ENCODE results near the gene ATP2A2.
"Not testable (repeated sequence)": the region's sequence is repeated elsewhere in the genome, so short reads cannot be mapped to it uniquely, and the experiment has no call there.

Gene ATP2A2

DNA sequence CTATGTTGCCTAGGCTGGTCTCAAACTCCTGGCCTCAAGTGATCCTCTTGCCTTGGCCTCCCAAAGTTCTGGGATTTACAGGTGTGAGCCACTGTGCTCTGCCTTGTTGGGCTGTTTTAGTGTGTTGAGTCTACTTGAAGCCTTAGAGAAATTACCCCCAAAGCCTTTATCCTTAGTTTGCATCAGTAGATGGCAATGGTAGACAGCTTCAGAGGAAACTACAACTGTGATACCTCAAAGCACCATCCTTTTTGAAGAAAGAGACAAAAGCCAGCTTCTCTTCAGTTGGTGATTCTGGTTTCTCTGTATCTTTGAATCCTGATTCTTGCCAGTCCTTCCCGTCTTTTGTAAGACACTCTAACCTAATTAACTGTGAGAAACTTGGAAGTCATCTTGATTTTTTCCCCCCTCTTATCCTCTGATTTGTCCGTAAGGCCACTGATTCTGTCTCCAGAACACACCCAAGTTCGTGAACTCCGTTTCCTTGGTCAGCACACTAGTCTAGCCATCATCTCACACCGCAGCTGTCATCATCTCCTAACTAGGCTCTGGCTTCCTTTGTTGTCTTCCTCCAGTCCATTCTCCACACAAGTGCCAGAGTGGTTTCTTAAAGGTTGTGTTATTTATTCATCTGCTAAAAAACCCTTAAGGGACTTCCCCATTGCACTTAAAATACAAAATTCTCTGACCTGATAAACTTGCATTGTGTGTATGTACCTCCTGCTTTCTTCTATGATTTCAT, 20.2 kb downstream of the ATP2A2 start:
- DNase-seq (no peak), ATAC-seq (peak; percentile 46)

DNA sequence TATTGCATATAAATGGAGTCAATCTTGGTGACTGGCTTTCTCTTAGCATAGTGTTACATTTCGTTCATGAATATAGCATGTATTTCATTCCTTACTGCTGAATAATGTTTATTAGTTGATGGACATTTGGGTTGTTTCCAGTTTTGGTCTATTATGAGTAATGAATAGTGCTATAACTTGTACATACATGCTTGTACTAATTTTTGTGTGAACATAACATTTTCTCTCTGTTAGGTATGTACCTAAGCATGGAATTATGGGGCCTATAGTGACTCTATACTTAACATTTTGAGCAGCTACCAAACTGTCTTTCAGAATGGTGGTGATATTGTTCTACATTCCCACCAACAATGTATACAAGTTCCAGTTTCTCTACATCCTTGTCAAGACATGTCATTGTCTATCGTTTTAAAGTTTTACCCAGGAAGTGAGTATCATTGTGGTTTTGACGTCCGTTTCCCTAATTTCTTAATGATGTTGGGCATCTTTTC, 23.1 kb downstream of the ATP2A2 start:
- DNase-seq (no peak), ATAC-seq (no peak)

DNA sequence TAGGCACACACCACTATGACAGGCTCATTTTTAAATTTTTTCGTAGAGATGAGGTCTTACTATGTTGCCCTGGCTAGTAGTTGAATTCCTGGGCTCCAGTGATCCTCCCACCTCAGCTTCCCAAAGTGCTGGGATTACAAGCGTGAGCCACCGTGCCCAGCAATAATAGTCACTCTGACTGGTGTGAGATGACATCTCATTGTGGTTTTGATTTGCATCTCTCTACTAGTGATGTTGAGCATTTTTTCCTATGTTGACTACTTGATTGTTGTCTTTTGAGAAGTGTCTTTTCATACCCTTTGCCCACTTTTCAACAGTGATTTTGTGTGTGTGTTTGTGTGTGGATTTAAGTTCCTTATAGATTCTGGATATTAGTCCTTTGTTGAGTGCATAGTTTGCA, 26.3 kb downstream of the ATP2A2 start:
- ATAC-seq, result peak; percentile 60
- no peak for DNase-seq

DNA sequence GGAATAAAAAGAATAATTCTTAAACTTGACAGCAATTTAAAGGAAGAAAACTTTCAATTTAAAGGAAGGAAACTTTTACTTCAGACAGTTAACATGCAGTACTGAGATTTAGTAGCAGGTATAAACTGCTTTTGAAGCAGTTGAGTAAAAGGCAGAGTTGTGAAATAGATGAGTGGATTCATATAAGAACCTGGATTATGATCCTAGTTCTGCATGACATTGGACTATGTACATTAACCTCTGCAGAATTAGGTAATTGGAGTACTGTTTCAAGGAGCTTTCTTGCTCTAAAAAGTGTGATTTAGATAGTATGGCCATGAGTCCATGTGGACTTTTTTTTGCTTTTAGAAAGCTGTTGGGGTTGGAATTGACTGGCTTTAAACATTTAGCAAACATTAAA, 29.7 kb downstream of the ATP2A2 start:
- ATAC-seq (no peak), DNase-seq (no peak)

DNA sequence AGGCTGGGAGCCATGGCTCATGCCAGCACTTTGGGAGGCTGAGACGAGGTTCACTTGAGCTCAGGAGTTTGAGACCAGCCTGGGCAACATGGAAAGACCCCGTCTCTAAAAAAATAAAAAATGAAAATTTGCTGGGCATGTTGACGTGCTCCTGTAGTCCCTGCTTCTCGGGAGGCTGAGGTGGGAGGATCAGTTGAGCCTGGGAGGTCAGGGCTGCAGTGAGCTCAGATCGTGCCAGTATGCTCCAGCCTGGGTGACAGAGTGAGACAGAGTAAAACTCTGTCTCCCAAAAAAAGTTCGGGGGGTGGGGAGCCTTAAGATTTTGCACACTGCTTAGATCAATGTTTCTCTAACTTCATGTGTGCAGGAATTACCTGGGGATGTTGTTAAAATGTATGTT, 30.9 kb downstream of the ATP2A2 start:
- DNase-seq (no peak), ATAC-seq (no peak)

DNA sequence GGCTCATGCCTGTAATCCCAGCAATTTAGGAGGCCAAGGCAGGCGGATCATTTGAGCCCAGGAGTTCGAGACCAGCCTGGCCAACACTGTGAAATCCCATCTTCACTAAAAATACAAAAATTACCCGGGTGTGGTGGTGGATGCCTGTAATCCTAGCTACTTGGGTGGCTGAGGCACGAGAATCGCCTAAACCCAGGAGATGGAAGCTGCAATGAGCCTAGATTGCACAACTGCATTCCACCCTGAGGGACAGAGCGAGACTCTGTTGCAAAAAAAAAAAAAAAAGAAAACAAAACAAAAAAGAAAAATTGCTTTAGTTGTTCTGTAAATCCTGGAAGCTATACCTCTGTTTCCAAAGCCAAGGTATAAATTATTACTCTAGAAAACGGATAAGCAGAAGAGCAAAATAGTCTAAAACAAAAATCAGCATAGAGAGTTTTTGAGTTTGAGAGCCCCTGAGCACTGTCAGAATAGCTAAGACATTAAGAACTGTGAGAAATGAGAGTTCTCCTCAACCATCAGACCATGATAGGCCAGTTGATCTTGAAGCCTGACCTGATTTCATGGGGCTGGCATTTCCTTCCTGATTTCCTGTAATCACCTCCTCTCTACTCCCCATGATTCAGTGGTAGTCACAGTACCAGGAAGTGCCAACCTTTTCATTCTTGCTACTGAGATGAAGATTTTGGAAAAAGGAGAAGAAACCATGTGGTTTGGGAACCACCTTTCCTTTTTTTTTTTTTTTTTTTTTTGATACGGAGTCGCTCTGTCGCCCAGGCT, 31.7 kb downstream of the ATP2A2 start:
- DNase-seq (no peak), ATAC-seq (peak; percentile 55)

DNA sequence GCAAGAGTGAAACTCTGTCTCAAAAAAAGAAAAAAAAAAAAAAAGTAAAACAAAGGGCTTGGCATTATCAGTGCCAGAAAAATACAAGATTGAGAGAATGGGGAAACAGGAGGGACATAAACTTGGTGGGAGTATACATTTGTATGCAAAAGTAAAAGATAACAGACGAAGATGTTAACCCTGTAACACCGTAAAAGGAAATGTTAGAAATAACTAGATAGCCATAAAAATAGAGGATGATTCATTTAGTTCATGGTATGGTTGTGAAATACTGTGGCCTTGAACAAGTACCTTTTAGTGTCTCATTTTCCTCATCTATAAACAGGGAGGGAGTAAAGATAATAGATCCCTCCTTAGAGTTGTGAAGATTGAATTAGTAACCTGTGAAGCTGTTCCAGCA, 33.3 kb downstream of the ATP2A2 start:
- ATAC-seq, result peak; percentile 64
- no peak for DNase-seq

DNA sequence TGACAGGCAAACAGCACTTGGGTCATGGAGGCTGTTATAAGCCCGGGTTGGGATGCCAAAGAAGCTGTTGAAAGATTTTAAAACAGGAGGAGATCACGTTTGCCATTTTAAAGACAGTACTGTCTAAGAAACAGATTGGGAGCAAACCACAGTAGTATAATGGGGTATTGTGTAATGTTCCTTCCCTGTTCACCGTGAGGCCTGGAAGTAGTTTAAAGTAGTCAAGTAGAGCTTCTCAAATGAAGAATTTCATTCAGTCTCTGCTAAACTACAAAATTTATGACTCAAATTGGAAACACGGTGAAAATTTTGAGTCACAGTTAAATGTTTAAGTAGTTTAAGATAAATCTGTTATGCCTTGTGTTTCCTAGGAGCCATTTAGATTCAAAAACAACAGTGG, 35.8 kb downstream of the ATP2A2 start:
- no peak for DNase-seq

DNA sequence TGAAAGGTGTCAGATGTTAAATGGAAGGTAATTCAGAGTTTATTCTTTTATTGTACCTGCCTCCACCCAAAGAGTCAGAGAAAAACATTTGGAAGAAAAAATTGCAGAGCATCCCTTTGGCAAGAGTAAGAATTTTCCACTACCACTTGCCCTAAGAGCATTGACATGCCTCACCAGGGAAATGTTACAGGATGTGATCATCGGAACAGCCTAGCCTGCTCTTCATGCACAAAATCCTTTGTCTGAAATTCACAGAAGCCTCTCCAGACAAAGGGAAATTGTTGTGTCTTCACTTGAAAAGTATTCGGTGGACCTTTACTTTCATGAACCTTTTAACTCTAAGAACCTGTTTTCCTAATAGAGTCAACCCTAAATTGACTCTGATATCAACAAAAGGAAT, 36.9 kb downstream of the ATP2A2 start:
- ATAC-seq (no peak), DNase-seq (no peak)

More for the DNA sequence above, 35.8 kb downstream of the ATP2A2 start:
- no peak for ATAC-seq

DNA sequence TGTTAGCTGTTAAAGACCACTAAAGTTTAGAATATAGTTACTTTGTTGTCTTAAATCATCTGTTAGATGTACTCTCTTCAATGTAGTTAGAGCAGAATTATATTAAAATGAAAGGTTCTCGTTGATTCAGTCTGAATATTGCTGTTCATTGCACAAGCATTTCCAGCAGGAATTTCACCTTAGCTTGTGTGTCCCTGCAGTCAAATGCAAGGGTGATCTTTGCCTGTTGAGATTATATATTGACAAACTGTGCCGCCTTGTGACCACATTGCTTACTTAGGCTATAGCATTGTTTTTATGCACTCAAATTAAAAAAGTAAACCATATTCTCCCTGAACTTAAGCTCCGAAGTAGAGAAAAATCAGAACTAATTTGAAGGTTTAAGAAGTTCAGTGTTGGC, 39.5 kb downstream of the ATP2A2 start:
- DNase-seq, result no peak
- ATAC-seq, result no peak

DNA sequence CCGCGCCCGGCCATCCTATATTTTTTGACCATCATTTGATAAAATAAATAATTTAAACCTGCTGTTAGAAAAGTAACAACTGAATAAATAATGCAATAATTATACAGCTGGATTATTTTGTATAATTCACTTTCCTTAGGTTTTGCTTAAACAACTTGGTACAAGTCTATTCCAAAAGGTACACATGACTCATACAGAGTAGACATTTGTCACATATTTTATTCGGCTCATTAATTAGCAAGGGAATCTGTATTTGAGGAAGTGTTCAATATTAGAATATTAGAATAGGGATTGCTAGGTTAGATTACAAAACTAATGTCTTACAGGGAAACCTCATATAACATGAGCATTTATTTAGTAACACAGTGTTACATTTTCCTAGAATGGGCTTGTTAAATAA, 48.7 kb downstream of the ATP2A2 start:
- no peak for DNase-seq
- no peak for ATAC-seq

DNA sequence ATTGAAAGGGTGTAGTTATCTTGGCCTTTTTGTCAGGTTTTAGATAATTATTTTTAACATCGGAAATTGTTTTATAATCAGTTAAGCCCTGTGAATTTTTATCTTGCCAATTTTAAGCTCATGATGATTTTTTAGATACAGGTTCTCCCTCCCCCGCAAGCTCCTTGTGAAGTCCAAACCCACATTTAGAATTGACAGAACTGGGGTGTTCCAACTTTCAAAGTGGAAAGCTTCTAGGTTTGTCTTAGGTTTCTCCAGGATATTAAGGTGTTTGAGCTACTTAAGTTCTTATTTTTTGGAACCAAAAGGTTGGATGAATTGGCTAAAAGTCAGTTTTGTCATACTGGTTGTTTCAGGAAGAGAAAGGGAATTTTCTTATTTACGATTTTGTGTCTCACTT, 49.1 kb downstream of the ATP2A2 start:
- ATAC-seq, result no peak
- no peak for DNase-seq

DNA sequence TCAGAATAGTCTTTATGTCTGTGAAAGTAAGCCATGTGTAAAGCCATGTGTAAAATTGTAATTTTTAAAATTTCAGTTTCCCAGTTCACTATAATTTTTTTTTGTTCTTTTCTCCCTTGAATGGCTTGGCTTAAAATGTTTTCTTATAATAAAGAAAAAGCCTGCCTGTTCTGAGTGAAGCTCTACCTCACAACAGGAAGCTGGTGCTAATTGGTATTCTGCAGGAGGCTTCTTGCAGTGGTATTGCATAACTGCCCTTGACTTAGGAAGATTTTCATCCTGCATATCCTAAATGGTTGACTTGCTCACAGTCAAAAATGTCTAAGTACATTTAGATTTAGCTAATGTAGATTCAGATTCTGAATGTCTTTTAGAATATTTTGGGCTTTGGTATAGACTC, 49.5 kb downstream of the ATP2A2 start:
- no peak for DNase-seq
- no peak for ATAC-seq

DNA sequence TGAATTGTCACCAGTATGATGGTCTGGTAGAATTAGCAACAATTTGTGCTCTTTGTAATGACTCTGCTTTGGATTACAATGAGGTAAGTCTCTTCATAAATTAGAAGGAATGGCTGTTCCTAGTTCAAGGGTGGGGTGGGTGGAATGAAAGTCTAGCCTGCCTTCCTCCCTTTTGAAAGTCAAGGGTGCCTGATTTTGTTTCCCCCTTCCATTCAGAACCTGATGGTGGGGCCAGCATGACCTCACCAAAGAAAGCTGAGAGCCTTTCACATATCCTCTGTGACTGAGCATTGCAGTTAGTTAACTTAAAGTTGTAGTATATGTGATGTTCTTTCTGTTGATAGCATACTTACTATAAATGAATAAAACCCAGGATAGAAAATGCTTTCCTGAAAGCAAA, 52.2 kb downstream of the ATP2A2 start:
- no peak for ATAC-seq

DNA sequence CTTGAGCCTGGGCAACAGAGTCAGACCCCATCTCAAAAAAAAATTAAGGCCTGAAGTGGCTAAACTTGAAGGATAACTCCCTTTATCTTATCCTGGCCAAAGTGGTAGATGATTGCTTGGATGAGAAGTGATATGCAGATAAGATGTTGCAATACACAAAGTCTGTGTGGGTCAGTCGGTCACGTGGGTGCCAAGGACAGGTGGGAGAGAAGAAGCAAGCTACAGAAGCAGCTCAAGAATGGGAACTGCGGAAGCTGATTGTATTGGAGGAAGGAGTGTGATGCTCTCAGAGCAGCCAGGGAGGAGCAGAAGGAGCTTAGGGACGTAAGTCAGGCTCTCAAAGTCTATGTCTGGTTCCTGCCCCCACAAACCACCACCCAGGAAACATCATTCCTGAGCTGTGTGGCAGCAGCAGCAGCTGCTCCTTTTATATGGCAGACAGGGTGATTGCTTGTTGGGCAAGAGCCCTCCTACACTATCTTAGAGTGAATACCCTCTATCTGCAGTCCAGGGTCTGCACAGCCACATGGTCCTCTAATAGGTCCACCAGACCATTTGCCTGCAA, 54.5 kb downstream of the ATP2A2 start:
- ATAC-seq (no peak), DNase-seq (no peak)

More for the DNA sequence above, 52.2 kb downstream of the ATP2A2 start:
- no peak for DNase-seq

DNA sequence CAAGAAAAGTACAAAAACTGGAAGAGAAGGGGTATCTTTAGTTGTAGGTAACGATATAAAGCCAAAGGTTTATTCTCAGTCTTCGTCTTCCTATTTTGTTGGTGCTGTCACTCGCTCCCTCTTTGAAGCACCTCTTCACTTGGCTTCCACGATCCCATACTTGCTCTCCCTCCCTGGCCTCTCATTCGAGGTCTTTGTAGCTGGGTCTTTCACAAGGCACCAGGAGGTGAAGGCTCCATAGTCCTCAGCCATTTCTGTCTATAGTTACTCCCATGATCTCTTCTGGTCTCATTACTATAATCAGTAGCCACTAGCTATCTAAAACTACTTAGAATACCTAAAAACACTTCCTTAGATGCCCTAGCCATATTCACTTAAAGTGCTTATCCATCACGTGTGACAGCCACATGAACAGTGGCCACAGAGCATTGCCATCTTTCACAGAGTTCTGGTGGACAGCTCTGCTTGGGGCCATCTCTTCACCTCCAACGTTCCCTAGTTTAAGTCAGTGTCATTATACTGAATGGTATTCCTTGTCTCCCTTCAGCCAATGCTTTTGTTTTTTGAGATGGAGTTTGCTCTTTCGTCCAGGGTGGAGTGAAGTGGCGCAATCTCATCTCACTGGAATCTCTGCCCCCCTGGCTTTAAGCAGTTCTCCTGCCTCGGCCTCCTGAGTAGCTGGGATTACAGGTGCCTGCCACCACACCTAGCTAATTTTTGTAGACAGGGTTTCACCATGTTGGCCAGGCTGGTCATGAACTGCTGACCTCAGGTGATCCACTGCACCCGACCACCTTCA, 57.1 kb downstream of the ATP2A2 start:
- DNase-seq (no peak), ATAC-seq (no peak)

DNA sequence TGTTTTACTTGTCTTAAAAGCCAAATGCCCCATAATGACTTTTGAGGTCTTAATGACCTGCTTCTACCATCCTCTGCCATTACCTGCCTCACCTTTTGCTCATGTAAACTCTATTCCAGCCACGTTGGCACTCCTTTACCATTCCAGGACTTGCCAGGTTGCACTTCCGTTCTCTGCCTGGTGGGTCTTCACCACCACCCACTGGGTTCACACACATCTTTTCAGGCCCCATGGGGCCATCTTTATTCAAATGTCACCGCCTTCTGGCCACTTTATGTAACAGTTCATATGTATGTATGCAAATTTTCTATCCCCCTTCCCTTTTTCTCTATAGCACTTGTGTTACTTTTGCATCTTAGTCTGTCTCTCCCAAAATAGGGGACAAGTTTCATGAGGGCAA, 57.7 kb downstream of the ATP2A2 start:
- ATAC-seq (no peak), DNase-seq (no peak)

DNA sequence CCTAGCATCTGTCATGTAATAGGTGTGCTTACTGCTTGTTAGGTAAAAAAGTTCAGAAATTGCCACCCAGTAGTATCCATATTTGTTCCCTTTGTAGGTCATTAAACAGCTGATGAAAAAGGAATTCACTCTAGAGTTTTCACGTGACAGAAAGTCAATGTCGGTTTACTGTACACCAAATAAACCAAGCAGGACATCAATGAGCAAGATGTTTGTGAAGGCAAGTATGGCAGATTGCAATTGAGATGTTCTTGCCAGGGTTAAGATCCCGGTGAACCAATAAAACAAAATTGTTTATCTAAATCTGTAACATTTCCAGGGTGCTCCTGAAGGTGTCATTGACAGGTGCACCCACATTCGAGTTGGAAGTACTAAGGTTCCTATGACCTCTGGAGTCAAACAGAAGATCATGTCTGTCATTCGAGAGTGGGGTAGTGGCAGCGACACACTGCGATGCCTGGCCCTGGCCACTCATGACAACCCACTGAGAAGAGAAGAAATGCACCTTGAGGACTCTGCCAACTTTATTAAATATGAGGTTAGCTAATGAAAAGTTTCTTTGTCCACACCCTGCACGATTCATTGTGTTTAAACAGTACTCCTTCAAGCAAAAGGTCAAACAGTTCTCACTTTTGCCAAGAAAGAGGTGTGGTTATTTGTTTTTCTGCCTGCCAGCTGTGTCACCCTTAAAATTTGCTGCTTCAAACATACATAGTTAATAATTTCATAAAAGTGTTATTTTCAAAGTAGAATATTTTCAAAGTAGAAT, 58.3 kb downstream of the ATP2A2 start:
- DNase-seq (no peak), ATAC-seq (no peak)

DNA sequence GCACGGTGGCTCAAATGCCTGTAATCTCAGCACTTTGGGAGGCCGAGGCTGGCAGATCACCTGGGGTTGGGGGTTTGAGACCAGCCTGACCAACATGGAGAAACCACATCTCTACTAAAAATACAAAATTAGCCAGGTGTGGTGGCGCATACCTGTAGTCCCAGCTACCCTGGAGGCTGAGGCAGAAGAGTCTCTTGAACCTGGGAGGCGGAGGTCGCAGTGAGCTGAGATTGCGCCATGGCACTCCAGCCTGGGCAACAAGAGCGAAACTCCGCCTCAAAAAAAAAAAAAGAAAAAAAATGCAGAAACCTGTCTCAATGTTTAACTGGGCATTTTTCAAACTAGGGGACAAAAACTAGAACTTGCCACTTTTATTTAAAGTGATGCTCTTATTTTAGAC, 59.2 kb downstream of the ATP2A2 start:
- not testable (repeated sequence) for ATAC-seq, DNase-seq

DNA sequence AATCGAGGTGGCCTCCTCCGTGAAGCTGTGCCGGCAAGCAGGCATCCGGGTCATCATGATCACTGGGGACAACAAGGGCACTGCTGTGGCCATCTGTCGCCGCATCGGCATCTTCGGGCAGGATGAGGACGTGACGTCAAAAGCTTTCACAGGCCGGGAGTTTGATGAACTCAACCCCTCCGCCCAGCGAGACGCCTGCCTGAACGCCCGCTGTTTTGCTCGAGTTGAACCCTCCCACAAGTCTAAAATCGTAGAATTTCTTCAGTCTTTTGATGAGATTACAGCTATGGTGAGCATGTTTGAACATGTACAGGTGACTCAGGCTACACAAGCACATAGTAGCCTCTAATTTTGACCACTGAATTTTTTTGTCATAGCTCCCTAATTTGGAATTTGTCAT, 59.7 kb downstream of the ATP2A2 start:
- DNase-seq, result no peak
- ATAC-seq, result no peak

DNA sequence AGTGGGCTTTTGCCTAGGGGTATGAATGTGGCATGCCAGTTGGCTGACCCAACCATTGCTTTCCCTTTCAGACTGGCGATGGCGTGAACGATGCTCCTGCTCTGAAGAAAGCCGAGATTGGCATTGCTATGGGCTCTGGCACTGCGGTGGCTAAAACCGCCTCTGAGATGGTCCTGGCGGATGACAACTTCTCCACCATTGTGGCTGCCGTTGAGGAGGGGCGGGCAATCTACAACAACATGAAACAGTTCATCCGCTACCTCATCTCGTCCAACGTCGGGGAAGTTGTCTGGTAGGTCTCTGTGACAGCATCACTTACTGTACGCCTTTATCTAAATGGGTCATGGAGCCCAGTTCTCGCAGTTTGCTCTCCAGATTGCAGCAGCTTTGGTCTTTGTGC, 61.1 kb downstream of the ATP2A2 start:
- no peak for DNase-seq
- no peak for ATAC-seq

DNA sequence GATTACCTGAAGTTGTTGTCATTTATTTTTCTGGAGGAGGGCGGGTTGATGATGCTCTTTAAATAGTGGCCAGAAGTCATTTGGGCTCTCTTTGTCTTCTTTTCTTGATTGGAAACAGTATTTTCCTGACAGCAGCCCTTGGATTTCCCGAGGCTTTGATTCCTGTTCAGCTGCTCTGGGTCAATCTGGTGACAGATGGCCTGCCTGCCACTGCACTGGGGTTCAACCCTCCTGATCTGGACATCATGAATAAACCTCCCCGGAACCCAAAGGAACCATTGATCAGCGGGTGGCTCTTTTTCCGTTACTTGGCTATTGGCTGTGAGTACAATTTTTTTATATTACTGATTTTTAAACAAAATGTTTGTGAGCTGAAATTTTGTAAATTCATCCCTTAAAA, 62.1 kb downstream of the ATP2A2 start:
- no peak for DNase-seq
- no peak for ATAC-seq
